ENCODE measurements around the gene HLA-A.

DNA sequence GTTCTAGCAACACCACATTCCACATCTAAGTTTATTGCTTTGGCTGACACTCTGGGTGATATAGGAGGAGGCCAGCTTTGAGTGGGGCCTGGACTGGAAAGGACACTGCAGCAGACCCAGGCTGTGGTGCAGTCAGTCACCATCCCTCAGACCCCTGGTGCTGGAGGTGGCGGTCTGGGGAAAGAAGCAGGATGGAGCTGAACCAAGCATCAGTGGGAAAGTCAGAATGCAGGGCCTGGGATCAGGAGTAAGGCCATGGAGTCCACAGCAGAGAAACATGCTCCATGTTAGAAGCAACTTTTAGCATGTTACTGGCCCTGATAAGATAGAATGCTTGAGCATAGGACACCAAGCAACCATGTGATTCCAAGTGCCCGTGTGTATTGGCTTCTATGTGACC lies 5.9 kb downstream of the HLA-A start:
- TF ChIP-seq, protein P1, sequence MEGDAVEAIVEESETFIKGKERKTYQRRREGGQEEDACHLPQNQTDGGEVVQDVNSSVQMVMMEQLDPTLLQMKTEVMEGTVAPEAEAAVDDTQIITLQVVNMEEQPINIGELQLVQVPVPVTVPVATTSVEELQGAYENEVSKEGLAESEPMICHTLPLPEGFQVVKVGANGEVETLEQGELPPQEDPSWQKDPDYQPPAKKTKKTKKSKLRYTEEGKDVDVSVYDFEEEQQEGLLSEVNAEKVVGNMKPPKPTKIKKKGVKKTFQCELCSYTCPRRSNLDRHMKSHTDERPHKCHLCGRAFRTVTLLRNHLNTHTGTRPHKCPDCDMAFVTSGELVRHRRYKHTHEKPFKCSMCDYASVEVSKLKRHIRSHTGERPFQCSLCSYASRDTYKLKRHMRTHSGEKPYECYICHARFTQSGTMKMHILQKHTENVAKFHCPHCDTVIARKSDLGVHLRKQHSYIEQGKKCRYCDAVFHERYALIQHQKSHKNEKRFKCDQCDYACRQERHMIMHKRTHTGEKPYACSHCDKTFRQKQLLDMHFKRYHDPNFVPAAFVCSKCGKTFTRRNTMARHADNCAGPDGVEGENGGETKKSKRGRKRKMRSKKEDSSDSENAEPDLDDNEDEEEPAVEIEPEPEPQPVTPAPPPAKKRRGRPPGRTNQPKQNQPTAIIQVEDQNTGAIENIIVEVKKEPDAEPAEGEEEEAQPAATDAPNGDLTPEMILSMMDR (IDR thresholded peaks at IDR 0.05), result no peak
- TF ChIP-seq EZH2phosphoT487 (IDR thresholded peaks at IDR 0.05), result no peak
- TF ChIP-seq EZH2 (IDR thresholded peaks at IDR 0.05), result no peak
